Activated CD4-positive, alpha-beta T cell treated with anti-CD3 and anti-CD28 coated beads, Interleukin-2, amount 50 U/mL, for 48 hours (primary cell): ENCODE data around the gene LCN9.
"Not testable (repeated sequence)": the region's sequence is repeated elsewhere in the genome, so short reads cannot be mapped to it uniquely, and the experiment has no call there.

ENCODE experiments used
- DNase-seq, 2 experiments: peaks; one replicate each; pipeline ENCODE4 v3.0.0-alpha.2; 2020

Gene LCN9

DNA sequence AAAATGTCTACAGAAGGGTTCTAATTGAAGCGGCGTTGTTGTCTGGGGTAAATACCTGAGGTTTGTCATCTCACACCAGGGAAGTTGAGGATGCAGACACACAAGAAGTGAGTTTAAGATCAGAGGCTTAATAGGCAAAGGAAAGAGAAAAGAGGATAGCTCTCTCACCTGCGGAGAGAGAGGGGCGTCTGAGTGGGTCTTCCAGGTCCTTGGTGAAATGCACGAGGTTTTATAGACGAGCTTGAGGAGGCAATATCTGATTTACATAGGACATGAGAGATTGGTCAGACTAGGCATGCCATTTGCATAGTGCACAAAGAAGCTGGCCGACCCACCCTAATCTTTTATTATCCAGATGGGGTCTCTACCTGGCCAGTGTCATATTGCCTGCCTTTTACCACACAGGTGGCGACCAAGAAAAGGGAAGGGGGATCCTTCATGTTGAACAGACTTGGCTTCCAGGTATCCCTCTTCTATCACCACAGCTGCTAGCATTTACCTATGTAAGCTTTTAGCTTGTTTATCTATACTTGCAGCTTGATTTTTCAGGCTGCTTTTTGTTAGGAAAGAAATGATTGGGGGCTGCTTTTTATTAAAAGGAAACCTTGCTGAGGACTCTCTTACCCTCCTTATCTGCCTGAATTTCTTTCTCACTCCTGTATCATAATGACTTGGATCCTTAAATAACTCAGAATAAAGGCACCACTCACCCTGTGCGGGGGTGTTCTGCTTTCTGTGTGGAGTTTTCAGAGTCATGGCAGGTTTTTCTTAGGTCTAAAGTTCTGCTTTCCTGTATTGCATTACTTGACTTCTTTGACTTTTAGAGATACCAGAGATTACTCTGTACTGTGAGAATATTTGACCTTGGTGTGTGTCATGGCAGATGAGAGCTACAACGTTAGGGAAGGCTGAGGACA is 14.4 kb upstream of the LCN9 start:
- no peak for DNase-seq

DNA sequence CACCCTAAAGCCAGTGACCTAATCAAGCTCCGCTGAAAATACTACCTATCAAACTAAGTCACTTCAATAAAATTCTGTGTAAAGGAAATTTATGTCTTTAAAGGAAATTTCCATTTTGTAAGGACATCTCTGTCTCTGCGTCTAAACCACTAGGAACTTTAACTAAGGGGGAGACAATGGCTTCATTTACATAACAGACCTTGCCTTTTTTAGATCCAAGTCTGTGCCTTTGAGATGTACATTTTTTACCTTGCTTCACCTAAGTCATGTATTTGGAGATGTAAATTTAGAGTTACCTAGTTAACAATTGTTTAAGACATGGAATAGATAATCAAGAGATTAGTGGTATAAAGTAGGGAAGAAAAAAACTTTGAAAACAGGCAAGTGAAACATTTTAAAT is 13.6 kb upstream of the LCN9 start:
- DNase-seq: no peak

DNA sequence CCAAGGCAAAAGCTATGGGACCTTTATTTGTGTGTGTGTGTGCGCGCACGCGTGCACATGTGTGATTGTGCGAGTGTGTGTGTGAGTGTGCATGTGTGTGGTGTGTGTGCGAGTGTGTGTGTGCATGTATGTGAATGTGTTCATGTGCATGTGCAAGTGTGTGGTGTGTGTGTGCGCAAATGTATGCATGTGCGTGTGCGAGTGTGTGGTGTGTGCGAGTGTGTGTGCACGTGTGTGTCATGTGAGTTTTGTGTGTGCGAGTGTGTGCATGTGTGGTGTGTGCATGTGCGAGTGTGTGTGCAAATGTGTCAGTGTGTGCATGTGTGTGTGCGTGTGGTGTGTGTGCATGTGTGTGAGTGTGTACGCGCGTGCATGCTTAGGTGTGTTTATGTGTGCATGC is 12.7 kb upstream of the LCN9 start:
- DNase-seq: no peak

DNA sequence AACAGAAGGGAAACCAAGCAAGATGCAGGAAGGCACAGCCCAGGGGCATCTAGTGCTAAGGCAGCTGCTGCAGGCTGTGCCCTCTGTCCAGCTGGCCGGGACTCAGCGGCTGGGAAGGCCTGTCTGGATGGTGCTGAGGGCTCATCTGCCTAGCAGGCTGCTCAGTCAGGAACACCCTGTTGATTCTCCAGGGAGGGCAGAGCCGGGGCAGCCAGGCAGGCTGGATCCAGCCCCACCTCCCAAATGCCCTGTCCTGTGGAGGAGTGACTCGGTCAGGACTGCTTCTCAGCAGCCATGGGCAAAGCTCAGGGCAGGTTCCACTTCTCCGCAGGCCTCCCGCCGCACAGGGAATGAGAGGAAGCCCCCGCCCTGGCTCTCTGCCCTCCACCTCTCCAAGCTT is 7.8 kb upstream of the LCN9 start:
- DNase-seq: no peak

DNA sequence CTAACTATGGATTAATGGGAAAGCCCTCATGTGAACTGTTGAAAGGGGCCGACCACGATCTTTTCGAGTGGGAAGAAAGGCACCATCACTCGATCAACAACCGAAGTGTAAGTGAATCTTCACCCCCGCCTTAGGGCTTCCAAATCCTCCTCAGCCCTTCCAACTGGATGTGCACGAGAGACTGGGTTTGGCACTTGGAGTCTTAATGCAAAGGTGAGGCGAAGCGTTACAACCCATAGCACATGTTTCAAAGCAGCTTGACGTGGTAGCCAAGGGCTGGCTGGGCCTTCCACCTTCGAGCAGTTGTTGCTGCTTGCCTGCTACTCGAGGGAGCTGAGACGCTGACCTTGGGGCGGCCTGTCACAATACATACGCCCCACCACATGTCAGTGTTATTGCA is 5.7 kb upstream of the LCN9 start:
- no peak for DNase-seq

DNA sequence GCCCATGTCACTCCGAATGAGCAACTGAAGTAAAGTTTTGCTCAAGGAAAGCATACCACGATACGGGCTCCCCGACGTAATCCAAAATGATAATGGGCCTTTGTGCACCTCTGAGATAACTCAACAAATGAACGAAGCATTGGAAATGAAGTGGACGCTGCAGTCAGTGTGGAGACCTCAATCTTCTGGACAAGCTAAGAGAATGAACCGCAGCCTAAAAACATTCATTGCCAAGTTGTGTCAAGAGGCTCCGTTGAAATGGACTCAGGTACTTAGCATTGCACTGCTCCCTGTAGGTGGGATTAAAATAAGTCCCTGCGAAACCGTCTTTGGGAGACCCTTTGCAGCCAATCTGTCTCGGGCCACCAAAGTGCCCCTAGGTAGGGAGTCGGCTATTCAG is 3.9 kb upstream of the LCN9 start:
- DNase-seq: no peak

DNA sequence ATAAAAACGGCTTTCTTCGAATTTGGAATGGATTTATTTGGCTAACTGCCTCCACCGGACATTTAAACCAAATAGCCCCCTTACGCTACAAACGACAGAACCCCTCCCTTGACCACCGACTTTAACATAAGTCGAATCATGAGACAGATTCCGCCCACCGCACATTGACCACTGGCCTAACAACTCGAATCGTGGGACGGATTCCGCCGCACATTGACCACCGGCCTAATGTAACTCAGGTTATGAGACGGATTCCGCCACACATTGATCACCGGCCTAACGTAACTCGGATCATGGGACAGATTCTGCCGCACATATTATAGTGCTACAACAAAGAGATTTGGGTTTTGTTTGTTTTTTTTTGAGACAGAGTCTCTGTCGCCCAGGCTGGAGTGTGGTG is 2.7 kb upstream of the LCN9 start:
- DNase-seq: no peak

DNA sequence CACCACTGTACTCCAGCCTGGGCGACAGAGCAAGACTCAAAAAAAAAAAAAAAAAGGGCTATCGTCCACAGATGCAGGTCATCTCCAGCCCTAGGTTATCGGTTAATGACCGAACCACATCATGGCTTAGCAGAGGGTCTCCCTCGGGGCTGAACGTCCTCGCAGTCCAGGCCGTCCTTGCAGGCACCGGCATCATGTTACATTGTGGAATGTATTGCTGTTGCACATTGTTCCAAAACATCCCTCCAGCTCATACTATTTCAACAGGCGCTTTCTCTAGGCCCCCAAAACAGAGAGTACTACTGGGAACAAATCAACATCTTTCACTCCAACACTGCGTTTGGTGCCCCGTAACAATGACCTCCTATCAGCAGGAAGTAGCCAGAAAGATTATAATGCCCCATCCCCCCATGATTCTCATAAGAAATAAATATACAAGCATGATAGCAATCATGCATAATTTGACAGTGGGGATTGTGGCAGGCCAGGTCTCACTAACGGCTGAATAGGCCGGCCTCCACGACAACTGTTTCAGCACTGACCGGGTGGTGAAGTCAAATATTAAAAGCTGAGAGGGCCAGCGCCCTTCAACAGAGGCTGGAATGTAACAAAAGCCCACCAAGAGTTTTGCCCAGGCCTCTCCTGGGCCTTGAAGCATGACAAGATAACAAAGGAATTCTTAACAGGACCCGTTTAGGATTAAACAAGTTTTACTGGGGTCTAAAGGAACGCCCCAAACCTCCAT is 1.1 kb upstream of the LCN9 start:
- DNase-seq: no peak

DNA sequence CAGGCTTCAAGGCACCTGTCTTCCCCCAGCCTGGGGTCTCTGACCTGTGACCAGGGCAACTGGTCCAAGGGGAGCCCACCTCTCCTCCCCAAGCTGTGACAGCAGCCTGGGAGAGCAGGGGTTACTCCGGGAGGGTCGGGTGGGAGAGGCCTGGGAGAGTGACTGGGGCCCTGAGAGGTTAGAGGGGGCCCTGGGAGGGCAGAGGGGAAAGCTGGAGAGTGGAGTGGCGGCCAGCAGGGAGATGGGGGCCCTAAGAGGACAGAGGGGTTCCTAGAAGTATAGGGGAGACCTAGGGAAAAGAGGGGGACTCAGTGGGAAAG is 302 bp downstream of the LCN9 start:
- DNase-seq: no peak

DNA sequence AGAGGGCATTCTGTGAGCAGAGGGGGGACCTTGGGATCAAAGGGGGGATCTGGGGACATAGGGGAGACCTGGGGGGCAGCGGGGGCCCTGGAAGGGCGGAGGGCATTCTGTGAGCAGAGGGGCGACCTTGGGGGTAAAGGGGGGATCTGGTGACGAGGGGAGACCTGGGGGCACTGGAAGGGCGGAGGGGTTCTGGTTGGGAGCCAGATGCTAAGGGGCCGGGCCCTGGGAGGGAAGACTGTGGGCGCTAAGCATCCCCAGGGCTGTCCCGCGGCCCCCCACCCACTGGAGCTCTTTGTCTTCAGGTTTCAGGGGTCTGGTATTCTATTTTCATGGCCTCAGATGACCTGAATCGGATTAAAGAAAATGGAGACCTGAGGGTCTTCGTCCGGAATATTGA is 748 bp downstream of the LCN9 start:
- no peak for DNase-seq

DNA sequence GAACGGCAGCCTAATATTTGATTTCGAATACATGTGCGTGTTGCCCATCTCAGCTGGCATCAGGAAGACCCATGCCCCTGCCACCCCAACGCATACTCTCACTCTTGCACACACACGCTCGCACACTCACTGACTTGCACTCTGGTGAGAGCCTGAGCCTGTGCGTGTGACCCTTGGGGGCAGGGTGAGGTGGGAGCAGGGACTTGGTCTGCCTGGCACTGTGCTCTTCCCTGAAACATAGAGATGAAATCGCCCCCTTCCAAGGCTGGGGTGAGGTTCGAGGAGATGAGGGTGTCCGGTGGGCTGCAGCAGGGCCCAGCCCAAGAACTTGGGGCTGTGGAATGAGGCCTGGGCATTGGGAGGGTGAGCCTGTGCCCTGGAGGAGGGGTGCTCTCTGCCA is 1.2 kb downstream of the LCN9 start:
- DNase-seq: no peak

DNA sequence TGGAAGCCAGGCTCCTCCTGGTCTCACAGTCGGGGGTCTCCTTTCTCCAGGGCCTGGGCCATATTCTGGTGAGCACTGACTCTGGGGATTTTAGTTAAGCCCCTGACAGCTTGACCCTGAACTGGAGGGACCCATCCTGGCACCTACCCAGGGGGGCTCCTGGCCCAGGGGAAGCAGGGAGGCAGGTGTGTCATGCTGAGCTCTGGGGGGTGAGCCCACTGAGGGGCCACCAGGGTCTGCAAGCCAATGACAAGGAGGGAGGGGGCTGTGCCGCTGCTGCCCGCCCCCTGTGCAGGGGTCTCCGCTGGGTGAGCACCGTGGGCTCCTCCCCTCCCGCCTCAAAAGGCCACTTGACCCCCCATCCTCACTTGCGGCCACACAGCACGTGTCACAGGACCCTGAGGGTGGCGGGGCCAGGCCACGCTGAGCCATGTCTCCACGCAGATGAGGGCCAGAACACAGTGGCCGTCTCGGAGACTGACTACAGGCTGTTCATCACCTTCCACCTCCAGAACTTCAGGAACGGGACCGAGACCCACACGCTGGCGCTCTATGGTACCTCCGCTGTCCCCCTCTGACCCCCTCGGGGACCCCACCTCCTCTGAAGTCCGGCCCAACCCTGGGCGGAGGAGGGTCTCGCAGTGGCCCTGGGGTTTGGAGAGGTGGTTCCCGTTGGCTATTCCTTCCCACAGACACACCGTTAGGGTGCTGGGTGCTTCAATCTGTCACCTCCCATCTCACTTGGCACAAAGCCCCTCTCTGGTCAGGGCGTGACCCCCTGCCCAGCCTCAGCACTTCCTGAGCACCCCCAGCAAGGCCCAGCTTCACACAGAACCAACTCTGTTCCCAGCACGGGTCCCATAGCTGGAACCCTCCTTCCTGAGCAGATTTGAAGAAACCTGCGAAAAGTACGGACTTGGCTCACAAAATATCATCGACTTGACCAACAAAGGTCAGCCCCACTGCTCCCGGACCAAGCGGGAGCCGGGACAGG is 2.0 kb downstream of the LCN9 start:
- DNase-seq: no peak

DNA sequence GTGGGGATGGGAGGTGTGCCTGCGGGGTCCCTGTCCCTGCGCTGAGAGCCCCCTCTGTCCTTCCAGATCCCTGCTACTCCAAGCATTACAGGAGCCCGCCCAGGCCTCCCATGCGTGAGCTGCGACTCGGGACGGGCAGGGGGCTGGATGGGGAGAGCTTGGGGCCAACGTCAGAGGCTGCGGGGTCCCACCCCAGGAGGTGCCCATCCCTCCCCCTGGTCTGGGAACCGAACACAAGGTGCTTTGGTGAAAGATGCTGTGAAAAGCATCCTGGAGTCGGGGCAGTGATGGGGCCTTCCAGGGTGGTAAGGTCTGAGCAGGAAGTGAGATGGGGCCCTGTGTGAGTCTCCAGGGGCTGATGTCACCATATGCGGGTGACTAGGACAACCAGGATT is 2.7 kb downstream of the LCN9 start:
- no peak for DNase-seq

DNA sequence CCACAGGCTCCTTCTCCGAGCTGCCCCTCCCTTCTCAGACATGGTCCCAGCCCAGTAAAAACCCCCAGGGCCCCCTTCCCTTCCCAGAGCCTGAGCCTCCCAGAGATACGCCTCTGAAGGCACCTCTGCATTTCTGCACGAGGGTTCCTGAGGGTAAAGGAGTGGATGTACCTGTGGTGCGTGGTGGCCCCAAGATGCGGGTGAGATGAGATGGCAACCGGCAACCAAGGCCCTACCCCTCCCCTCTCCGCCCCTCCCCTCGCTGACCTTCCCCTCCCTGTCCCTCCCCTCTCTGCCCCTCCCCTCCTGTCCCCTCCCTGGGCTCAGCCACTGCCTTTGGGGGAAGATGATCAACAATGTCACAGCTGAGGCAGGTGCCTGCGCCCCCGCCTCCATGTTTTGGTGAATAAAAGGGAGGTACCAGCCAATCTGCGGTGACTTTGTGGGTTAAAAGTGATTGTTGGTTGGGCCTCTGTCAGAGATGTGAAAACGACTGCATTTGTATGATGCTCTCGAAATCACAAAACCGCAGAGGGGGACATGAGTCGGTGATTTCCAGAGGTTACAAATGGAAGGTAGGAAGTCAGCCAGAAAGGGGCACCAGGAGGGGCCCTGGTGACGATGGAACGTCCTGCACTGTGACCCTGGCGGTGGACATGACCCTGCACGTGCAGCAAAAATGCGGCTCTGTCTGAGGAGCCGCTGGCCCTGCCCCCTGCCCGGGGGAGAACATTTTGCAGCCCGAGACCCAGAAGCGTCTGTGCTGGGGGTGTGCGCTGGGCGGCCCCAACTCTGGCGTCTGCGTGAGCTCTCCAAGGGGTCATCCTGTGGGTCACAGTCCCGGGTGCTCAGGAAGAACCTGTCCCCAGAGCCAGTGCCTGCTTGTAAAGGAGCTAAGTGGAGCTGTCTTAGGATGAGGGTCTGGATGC is 3.7 kb downstream of the LCN9 start:
- no peak for DNase-seq

DNA sequence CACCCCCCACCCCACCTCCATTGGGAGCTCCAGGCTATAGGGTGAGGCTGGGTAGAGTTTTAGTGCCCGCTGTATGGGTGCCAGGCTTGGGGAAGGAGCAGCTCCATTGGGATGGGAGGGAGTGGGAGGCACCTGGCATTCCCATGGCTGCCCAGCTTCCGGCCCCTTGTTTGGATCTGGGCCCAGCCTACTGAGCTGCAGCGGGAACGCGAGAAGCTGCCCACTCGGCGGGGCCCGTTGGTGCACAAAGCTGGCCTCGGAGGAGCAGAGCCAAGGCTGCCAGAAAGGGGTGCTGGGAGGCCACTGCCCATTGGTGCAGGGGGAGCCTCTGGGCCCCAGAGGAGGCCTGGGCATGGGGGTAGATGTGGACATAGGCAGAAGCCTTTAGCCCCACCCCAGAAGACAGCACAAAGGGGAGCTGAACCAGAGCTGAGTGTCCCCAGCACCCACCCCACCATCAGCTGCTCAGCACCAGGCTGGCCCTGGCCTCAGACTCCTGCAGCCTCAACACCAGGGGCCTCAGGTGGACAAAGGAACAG is 4.4 kb downstream of the LCN9 start:
- DNase-seq: no peak

DNA sequence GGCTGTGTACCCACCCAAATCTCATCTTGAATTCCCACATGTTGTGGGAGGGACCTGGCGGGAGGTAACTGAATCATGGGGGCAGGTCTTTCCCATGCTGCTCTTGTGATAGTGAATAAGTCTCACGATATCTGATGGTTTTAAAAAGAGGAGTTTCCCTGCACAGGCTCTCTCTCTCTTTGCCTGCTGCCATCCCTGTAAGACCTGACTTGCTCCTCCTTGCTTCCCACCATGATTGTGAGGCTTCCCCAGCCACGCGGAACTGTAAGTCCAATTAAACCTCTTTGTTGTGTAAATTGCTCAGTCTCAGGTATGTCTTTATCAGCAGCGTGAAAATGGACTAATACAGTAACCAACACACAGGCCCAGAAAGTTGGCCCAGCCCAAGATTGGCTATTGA is 5.9 kb downstream of the LCN9 start:
- DNase-seq: not testable (repeated sequence)

DNA sequence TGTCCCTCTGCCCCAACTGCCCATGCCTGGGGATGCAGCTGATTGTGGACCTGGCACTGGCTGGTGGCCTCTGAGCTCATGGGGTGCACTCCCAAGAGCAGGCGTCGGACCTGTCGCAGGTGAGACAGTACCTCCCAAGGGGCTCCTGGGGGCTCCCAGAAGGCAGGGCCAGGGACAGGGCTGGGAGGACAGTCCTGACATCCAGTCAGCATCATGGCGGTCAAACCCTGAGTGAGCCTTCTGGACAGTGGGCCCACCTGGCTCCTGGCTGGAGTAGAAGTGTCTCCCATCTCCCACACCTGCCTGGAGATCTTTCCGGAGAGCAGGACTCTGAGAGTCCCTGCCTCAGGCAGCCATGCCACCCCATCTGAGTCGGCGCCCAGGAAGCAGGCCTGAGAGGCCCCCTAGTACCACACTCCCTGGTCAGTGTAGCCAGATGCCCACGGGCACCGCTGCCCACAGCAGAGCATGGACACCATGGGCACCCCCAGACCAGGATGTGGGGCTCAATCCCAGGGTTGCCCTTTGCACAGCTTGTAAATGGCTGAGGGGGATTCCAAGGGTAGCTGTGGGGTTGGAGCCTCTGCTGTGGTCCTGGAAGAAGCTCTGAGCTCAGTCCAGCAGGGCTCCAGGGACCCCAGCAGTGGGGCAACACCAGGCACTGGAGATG is 6.6 kb downstream of the LCN9 start:
- DNase-seq: no peak

DNA sequence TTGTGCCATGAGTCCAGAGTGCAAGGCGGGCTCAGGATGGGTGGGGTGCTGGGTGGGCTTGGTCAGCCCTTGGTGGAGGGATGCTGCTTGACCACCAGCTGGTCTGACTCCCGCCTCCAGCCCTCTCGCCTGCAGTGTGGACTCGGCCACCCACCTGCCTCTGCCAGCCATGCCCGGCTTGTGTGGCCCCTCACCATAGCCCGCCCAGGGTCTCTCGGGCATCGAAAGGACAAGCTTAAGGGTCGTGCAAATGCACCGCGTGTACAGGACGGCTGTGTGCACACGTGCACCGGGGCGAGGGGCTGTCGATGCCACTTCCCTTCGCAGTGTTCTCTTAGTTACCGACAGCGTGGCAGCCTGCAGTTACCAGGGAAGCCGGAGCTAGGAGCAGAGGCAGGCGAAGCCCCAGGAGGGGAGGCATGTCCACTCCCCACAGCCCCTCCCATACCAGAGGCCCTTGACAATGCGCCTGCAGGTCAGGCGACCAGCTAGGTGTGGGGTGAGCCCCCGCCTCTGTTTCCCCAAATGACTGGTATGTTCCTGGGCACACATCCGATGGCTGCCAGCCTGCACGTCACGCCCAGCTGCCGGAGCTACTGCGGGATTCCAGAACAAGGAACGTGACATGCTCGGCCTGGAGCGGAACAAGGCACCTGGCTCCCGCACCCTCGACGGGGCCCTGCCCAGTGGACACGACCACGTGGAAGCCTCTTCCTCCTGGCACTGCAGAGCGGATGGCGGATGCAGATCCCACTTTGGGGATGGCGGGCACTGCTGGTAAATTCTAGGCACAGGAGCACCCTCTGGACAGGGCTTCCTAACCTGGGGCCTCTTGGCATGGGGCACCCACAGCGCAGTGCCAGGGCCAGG is 7.8 kb downstream of the LCN9 start:
- DNase-seq: no peak

DNA sequence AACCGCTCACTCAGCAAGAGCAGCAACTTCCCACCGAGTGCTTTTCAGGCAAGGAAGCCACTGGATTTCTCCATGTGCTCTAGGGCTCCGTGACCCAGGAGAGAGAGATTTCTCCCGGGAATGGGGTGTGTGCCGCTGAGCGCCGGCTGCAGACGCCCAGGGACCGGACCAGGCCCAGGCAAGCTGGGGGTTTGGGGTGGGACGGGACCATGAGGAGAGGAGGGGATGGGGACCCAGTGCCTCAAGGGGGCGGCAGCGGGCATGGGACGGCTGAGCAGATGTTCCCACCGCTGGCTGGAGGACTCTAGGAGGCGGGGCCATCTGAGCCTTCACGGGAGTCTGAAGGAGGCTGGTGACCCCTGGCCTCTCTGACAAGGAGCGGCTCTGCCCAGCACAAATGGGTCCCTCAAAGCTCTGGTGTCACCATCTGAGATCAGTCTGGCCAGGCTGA is 8.5 kb downstream of the LCN9 start:
- no peak for DNase-seq

DNA sequence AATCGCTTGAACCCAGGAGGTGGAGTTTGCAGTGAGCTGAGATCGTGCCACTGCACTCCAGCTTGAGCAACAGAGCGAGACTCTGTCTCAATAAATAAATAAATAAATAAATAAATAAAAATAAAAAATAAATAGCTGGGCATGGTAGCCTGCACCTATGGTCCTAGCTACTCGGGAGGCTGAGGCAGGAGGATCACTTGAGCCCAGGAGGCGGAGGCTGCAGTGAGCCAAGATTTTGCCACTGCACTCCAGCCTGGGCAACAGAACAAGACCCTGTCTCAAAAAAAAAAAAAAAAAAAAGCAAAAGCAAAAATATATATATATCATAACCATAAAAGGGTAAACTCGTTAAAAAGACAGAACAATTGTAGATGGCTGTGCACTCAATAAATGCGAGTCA is 9.7 kb downstream of the LCN9 start:
- DNase-seq: not testable (repeated sequence)
